Esophagus (tissue), 2 donors: ENCODE results near the gene HEXD. TPM values are rescaled to one million over a fixed set of nuclear protein-coding genes. Genes with fewer than 3 reads are reported as not detected.
"Not testable (repeated sequence)": the region's sequence is repeated elsewhere in the genome, so short reads cannot be mapped to it uniquely, and the experiment has no call there.

Experiments
- H3K27ac ChIP-seq, 2 donors: one replicate each; pipeline ENCODE4 v1.5.1; 2013; ENCODE audit warnings: low read depth in 2 of 2, mild to moderate bottlenecking in 2 of 2, inconsistent platforms in 1 of 2, low read length in 1 of 2, moderate library complexity in 1 of 2
- H3K27me3 ChIP-seq, 2 donors: one replicate each; pipeline ENCODE4 v1.6.1; 2013; ENCODE audit warnings: low read length in 2 of 2, control low read depth in 1 of 2, mild to moderate bottlenecking in 1 of 2; ENCODE audit not compliant: insufficient read depth in 2 of 2, control insufficient read depth in 1 of 2
- H3K36me3 ChIP-seq, 2 donors: one replicate each; pipeline ENCODE4 v1.6.1; 2013; ENCODE audit warnings: low read length in 1 of 2; ENCODE audit not compliant: control insufficient read depth in 2 of 2, insufficient read depth in 2 of 2
- H3K4me1 ChIP-seq, 2 donors: one replicate each; pipeline ENCODE4 v1.6.1; 2013; ENCODE audit warnings: low read length in 1 of 2; ENCODE audit not compliant: control insufficient read depth in 2 of 2, insufficient read depth in 2 of 2
- H3K4me3 ChIP-seq, 2 donors: one replicate each; pipeline ENCODE4 v1.5.1; 2013; ENCODE audit warnings: low read length in 2 of 2, mild to moderate bottlenecking in 2 of 2, low read depth in 1 of 2, moderate library complexity in 1 of 2
- H3K9me3 ChIP-seq, 2 donors: one replicate each; pipeline ENCODE4 v1.6.1; 2013; ENCODE audit warnings: mild to moderate bottlenecking in 2 of 2, low read depth in 1 of 2, low read length in 1 of 2, moderate library complexity in 1 of 2; ENCODE audit not compliant: control insufficient read depth in 2 of 2, insufficient read depth in 1 of 2
- WGBS, 2 donors: extraction: QIAGEN DNeasy Blood & Tissue Kit; methylation state at CpG; one replicate each; pipeline ENCODE4 v1.1.7; 2013; 5-methylcytosine and 5-hydroxymethylcytosine counted together
- polyA plus RNA-seq, 2 donors: library from polyadenylated mRNA; stranded (reverse); fragments of 200-250 nt; gene quantifications; one replicate each; pipeline ENCODE4 v1.2.3, GENCODE V29; 2013
- donor health status: healthy with polysubstance abuse.
- donor health status: Bipolar disorder and iron deficiency.

HEXD gene
- polyA plus RNA-seq, 2 donors = 24.0 to 46.5 TPM

DNA sequence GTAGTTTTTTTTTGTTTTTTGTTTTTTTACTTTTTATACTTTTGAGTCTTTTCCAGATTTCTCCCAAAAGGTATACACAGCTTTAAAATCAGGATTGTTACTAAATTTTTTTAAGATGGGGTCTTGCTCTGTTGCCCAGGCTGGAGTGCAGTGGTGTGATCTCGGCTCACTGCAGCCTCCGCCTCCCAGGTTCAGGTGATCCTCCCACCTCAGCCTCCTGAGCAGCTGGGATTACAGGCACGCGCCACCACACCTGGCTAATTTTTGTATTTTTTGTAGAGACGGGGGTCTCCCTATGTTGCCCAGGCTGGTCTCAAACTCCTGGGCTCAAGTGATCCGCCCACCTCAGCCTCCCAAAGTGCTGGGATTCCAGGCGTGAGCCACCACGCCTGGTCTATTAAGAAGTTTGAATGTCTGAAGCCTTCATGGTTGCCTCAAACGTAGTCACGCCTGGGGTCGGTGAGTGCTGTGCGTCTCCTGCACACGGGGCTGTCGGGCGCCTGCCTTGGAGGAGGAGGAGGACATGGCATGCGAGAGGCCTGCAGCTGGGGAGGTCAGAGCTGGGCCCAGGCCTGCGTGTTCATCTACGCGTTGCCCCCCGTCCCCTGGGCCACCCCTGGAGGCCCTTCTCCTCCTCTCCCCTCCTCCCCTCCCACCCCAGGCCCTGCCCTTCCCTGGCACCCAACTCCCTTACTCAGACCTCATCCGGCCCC lies 35.8 kb upstream of the HEXD start:
- Histone ChIP-seq H3K4me1 (peaks cover 2 to 25% of the 10 kb centered on the region in 2 donors), H3K27me3 (peaks cover 0 to 10% of the 10 kb centered on the region in 2 donors)
- H3K4me3 ChIP-seq, H3K9me3 ChIP-seq, H3K27ac ChIP-seq, H3K36me3 ChIP-seq: not testable (repeated sequence)
- WGBS, 2 donors = 80 to 83% methylated on average over 20 to 21 of the region's 21 CpGs

DNA sequence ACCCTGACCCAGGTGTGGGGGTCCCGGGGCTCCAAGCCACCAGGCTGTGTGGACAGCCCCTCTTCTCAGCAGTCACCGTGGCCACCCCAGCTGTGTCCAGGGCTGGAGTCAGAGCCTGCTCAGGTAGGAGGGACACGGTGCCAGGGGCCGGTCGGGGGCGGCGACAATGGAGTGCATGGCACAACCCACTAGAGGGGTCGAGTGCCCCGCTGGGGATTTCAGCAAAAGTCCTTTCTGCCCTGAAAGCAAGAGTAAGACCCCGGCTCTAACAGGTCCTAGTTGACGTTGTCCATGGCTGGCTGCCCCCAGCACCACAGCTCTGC lies 35.3 kb upstream of the HEXD start:
- no peak overlapping the region for H3K4me3 ChIP-seq
- H3K36me3 ChIP-seq = peaks cover 0 to 3% of the 10 kb centered on the region in 2 donors
- WGBS, 2 donors = 70 to 74% methylated on average over 11 of the region's 11 CpGs
- H3K27me3 ChIP-seq = peaks cover 0 to 12% of the 10 kb centered on the region in 2 donors
- no peaks in the 10 kb centered on the region for H3K9me3 ChIP-seq
- no peak overlapping the region for H3K27ac ChIP-seq
- H3K4me1 ChIP-seq = peaks cover 2 to 26% of the 10 kb centered on the region in 2 donors

DNA sequence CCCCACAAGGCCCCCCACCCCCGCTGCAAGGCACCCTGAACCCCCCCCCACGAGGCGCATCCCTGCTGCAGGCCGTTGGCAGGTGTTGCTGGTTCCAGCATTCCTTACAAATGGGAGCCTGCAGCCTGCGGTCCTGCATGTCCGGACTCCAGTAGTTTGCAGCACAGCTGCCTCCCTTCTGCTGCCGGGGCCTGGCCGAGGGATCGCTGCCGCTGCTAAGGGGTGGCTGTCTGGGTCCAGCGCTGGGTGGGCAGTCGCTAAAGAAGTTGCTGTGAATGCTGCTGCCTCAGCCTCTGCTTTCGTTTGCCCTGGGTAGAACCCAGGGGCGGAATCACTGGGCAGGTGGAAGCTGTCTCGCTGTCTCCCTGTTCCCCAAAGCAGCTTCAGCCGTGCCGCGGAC lies 34.7 kb upstream of the HEXD start:
- WGBS, 2 donors = 46 to 58% methylated on average over 18 of the region's 18 CpGs
- peaks cover 0 to 13% of the 10 kb centered on the region in 2 donors for H3K27me3 ChIP-seq

DNA sequence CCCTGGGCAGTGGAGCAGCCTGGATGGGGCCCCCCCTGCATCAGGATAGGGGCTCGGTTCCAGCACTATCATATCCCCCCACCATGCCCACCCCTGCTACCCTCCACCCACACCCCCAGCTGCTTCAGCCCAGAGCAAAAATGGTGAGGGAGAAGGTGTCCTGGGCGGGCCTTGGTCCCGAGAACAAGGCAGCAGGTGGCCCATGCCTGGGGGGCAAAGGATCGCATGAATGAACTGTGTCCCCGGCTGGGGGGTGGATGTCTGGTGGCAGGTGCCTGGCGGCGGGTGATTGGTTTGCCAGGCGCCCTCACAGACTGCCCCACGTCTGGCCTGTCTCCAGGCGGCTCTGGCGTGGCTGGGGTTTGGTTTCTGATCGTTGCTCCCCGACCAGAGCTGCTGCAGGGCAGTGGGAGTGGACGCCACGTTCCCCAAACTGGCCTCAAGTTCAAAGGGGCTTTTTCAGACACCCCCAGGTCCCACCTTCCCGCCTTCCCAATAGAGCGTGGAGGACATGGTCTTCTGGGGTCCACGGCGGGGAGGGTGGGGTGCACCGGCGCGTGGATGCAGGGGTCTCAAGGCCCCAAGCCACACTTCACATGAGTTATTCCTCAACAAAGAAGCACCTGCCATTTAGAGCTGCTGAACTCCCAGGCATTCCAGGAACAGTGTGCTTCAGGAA lies 34.0 kb upstream of the HEXD start:
- peaks cover 0 to 13% of the 10 kb centered on the region in 2 donors for H3K27me3 ChIP-seq
- H3K4me3 ChIP-seq = no peak overlapping the region
- no peaks in the 10 kb centered on the region for H3K9me3 ChIP-seq
- no peak overlapping the region for H3K27ac ChIP-seq
- 45 to 47% methylated on average over 22 of the region's 22 CpGs for WGBS, 2 donors
- peaks cover 2 to 30% of the 10 kb centered on the region in 2 donors for H3K4me1 ChIP-seq
- H3K36me3 ChIP-seq = peaks cover 0 to 3% of the 10 kb centered on the region in 2 donors

More for the DNA sequence above, 34.7 kb upstream of the HEXD start:
- Histone ChIP-seq H3K9me3 (no peaks in the 10 kb centered on the region), H3K36me3 (peaks cover 0 to 3% of the 10 kb centered on the region in 2 donors), H3K27ac (no peak overlapping the region), H3K4me1 (peaks cover 2 to 30% of the 10 kb centered on the region in 2 donors), H3K4me3 (no peak overlapping the region)

DNA sequence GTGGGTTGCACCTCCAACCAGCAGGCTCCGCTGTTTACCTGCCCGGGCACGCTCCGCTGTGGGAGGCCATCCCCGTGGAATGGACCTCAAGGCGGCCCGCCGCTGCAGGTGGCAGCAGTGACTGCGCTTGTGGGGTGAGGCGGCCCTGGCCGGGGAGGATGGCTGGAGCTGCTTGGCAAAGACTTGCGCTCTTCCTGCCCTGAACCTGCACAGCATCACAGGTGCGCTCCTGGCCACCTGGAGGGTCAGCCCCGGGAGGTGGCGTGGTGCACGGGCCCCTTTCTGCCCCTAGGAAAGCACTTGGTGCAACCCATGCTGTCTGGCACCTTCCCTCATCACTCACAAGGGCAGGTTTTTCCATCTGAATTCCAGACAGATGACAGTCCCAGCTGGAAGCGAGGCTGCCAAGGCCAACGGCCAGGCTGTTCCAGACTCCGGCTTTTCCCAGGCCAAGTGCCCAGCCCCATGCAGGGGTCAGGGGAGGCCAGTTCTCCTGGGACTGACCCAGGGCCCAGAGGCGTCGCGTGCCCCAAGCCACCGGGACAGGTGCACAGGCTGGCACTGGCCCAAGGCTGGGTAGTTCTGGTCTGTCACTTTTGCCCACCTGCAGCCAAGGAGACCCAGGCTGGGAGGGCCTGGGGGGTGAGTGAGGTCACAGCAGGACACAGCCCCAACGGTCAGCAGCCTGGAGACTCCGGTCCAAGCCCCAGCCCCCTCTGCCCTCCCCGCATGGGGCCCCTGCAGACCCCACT lies 33.2 kb upstream of the HEXD start:
- 25 to 35% methylated on average over 26 of the region's 26 CpGs for WGBS, 2 donors
- Histone ChIP-seq H3K27ac (no peak overlapping the region), H3K4me1 (peaks cover 2 to 30% of the 10 kb centered on the region in 2 donors), H3K27me3 (peaks cover 0 to 13% of the 10 kb centered on the region in 2 donors), H3K4me3 (no peak overlapping the region), H3K9me3 (no peaks in the 10 kb centered on the region), H3K36me3 (peaks cover 0 to 3% of the 10 kb centered on the region in 2 donors)

DNA sequence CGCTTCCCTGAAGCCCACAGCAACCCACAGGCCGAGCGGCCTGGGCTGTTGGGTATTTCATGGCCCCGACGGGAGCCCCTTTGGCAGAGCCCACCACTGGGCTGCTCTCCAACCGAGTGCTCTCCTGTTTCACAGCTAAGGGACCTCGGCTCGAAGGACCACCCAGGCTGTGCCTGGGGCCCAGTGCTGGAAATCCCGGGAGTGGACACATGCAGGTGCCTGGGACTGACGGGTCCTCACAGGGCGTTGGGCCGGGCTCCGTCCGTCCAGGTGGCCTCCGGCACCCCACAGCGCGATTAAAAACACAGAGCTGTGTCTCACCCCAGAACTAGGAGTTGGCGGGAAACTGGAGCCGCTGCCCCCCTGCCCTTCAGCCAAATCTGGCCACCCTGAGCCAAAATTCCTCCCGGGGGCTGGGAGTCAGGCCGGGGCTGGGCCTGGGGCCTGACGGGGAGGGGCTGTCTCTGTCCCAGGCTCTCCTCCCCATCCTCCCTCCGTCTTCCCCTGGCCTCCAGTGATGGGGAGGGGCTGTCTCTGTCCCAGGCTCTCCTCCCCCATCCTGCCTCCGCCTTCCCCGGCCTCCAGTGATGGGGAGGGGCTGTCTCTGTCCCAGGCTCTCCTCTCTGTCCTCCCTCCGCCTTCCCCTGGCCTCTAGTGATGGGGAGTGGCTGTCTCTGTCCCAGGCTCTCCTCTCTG lies 32.4 kb upstream of the HEXD start:
- 18 to 30% methylated on average over 25 to 26 of the region's 26 CpGs for WGBS, 2 donors
- H3K36me3 ChIP-seq = peaks cover 0 to 4% of the 10 kb centered on the region in 2 donors
- H3K4me1 ChIP-seq = peaks cover 2 to 30% of the 10 kb centered on the region in 2 donors
- H3K4me3 ChIP-seq = no peak overlapping the region
- H3K9me3 ChIP-seq = no peaks in the 10 kb centered on the region
- H3K27ac ChIP-seq = no peak overlapping the region
- peaks cover 0 to 13% of the 10 kb centered on the region in 2 donors for H3K27me3 ChIP-seq

DNA sequence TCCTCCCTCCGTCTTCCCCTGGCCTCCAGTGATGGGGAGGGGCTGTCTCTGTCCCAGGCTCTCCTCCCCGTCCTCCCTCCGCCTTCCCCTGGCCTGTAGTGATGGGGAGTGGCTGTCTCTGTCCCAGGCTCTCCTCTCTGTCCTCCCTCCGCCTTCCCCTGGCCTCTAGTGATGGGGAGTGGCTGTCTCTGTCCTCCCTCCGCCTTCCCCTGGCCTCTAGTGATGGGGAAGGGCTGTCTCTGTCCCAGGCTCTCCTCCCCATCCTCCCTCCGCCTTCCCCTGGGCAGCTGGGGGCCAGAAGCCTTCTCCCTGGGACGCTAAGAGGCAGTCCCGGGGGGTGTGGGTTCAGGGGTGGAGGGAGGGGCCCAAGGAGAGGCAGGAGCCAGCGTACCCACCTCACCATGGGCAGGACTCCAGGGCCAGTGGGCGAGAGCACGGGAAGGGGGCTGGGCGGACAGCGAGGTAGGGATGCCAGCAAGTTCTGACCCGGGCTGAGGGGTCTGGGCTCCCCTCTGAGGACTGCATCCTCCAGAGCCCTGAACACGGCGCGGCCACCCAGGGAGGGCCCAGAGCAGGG lies 31.8 kb upstream of the HEXD start:
- 29 to 47% methylated on average over 17 of the region's 17 CpGs for WGBS, 2 donors
- Histone ChIP-seq H3K36me3 (peaks cover 0 to 4% of the 10 kb centered on the region in 2 donors), H3K27me3 (peaks cover 0 to 13% of the 10 kb centered on the region in 2 donors), H3K9me3 (no peaks in the 10 kb centered on the region), H3K4me1 (peaks cover 2 to 29% of the 10 kb centered on the region in 2 donors), H3K27ac (no peak overlapping the region), H3K4me3 (no peak overlapping the region)

DNA sequence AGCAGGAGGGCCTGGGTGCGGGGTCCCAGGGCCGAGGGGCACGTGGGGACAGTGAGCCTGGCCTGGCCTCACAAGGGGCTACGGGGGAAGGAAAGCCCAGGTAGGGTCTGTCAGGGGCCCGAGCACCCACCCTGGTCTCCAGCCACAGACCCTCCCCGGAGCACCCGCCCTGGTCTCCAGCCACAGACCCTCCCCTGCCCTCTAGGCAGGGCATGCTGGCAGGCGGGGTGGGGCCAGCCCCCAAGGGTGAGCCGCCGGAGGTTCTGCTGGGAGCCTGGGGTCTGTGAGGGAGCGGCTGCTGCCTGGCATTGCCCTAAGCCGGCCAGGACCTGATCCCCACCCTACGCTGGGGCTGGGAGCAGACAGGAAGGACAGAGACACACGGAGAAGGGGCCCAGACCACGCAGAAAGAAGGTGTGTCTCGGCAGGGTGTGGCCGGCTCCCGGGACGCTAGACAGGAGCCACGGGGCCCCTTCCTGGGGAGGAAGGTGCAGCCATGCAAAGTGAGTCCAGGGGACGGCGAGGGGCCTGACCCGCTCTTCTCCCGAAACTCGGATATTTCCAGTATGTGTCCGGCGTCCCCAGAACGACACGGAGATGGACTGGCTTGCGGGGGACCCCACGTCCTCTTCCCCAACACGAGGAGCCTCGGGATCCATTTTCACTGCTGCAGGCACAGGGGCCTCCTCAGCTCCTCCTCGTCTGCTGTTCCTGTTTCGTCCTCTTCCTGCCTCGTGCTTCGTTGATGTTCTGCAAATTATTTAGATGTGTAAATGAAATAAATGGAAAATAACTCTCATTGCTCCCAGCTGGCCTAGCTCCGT lies 31.1 kb upstream of the HEXD start:
- peaks cover 0 to 13% of the 10 kb centered on the region in 2 donors for H3K27me3 ChIP-seq
- WGBS, 2 donors = 33 to 46% methylated on average over 35 to 38 of the region's 38 CpGs
- H3K4me1 ChIP-seq = peaks cover 2 to 26% of the 10 kb centered on the region in 2 donors
- H3K27ac ChIP-seq = no peak overlapping the region
- H3K4me3 ChIP-seq = no peak overlapping the region
- H3K36me3 ChIP-seq = peaks cover 0 to 8% of the 10 kb centered on the region in 2 donors
- no peaks in the 10 kb centered on the region for H3K9me3 ChIP-seq
